Esophagus muscularis mucosa (tissue), 4 donors: ENCODE results near the gene ATF6. TPM values are rescaled to one million over a fixed set of nuclear protein-coding genes. Genes with fewer than 3 reads are reported as not detected.
"Not testable (repeated sequence)": the region's sequence is repeated elsewhere in the genome, so short reads cannot be mapped to it uniquely, and the experiment has no call there.

ENCODE experiments used
- DNase-seq: peaks from one replicate; pipeline ENCODE4 v3.0.0-alpha.2; 2017; ENCODE audit errors: extremely low spot score
- H3K27ac ChIP-seq, 4 donors: fragments of 200-600 bp; sonication (generic); replicated peaks in 1 of 4; 1 replicate in 3 of 4; 2 replicates in 1 of 4; pipeline ENCODE4 v1.5.1; 2016 to 2019; ENCODE audit warnings: mild to moderate bottlenecking in 1 of 4
- H3K27me3 ChIP-seq, 4 donors: fragments of 200-600 bp; sonication (generic); one replicate each; pipeline versions ENCODE4 v1.5.1 to v1.6.0; 2016 to 2019
- H3K36me3 ChIP-seq, 4 donors: fragments of 200-600 bp; sonication (generic); one replicate each; pipeline ENCODE4 v1.5.1; 2016 to 2019
- H3K4me1 ChIP-seq, 4 donors: fragments of 200-600 bp; sonication (generic); one replicate each; pipeline ENCODE4 v1.5.1; 2016 to 2019
- H3K4me3 ChIP-seq, 4 donors: fragments of 200-600 bp; sonication (generic); 1 replicate in 2 of 4; 2 replicates in 2 of 4; pipeline ENCODE4 v1.5.1; 2016 to 2019; ENCODE audit warnings: mild to moderate bottlenecking in 4 of 4, moderate library complexity in 1 of 4
- H3K9me3 ChIP-seq, 4 donors: fragments of 200-600 bp; sonication (generic); 1 replicate in 3 of 4; 2 replicates in 1 of 4; pipeline ENCODE4 v1.5.1; 2016 to 2019
- EP300 ChIP-seq: sonication (generic); formaldehyde crosslinking; IDR thresholded peaks from one replicate; pipeline ENCODE4 v1.6.1; 2017; ENCODE audit warnings: antibody characterized with exemption
- POLR2A ChIP-seq: fragments of 450-650 bp; IDR thresholded peaks from one replicate; pipeline ENCODE4 v1.6.1; 2017; ENCODE audit warnings: antibody characterized with exemption, moderate library complexity, mild to moderate bottlenecking, low read depth
- POLR2AphosphoS5 ChIP-seq, 2 donors: sonication (generic); formaldehyde crosslinking; IDR thresholded peaks; one replicate each; pipeline ENCODE4 v1.6.1; 2017; ENCODE audit warnings: antibody characterized with exemption in 2 of 2
- WGBS: methylation state at CpG from one replicate; pipeline ENCODE4 v1.1.5; 2018; 5-methylcytosine and 5-hydroxymethylcytosine counted together
- intact Hi-C: fragments of 100-400 bp; cut with DNase I; formaldehyde crosslinking; loops from one replicate; pipeline ENCODE4 v1.15.1; 2023
- total RNA-seq, 4 donors: library from RNA; depleted of rRNA; stranded (reverse); fragments of >200 nt; gene quantifications; one replicate each; pipeline versions ENCODE4 v1.1.0 to v1.2.1, GENCODE V29; 2016
- TF ChIP-seq, protein P1 (sequence below), 3 experiments: fragments of 200-600 bp in 2 of 3; fragments of 450-650 bp in 1 of 3; sonication (generic) in 2 of 3; IDR thresholded peaks; one replicate each; pipeline ENCODE4 v1.5.1; 2017 to 2019; ENCODE audit warnings: antibody characterized with exemption in 3 of 3, mild to moderate bottlenecking in 2 of 3, moderate library complexity in 1 of 3

ATF6 gene
- total RNA-seq, 4 donors from 2014 or later: 24.5 to 30.6 (median 27.4) TPM

DNA sequence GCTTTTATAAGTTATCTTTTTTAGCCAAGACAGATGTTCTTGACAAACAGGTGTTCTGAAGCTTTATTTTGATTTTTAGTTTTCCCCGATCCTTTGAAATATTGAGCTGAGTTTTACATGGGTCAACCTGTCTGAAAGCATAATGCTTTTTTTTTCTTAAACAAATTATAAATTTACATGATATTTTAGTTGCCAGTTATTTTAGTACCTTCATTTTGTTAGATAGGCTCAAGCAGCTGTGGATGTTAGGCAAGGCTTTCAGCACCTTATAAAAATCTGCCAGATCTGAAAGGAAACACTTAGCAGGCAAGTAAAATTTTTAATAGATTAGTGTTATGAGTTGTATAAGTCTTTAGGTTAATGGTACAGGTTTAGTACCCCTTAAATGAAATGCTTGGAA is 33.7 kb downstream of the ATF6 start:
- no peaks in the 10 kb centered on the region for H3K9me3 ChIP-seq
- H3K27ac ChIP-seq: no peak overlapping the region
- no peak overlapping the region for H3K4me3 ChIP-seq
- peaks cover 8 to 80% (median 42%) of the 10 kb centered on the region in 4 donors for H3K36me3 ChIP-seq
- intact Hi-C loops: no loop called here
- DNase-seq: no peak
- no peaks in the 10 kb centered on the region for H3K27me3 ChIP-seq
- TF ChIP-seq POLR2AphosphoS5 (IDR thresholded peaks at IDR 0.05) (no peak), EP300 (no peak), POLR2A (no peak)
- TF ChIP-seq, protein P1, sequence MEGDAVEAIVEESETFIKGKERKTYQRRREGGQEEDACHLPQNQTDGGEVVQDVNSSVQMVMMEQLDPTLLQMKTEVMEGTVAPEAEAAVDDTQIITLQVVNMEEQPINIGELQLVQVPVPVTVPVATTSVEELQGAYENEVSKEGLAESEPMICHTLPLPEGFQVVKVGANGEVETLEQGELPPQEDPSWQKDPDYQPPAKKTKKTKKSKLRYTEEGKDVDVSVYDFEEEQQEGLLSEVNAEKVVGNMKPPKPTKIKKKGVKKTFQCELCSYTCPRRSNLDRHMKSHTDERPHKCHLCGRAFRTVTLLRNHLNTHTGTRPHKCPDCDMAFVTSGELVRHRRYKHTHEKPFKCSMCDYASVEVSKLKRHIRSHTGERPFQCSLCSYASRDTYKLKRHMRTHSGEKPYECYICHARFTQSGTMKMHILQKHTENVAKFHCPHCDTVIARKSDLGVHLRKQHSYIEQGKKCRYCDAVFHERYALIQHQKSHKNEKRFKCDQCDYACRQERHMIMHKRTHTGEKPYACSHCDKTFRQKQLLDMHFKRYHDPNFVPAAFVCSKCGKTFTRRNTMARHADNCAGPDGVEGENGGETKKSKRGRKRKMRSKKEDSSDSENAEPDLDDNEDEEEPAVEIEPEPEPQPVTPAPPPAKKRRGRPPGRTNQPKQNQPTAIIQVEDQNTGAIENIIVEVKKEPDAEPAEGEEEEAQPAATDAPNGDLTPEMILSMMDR (IDR thresholded peaks at IDR 0.05): no peak
- H3K4me1 ChIP-seq: peaks cover 0 to 21% (median 20%) of the 10 kb centered on the region in 4 donors
- WGBS: 91% methylated on average over 1 of the region's 1 CpG

DNA sequence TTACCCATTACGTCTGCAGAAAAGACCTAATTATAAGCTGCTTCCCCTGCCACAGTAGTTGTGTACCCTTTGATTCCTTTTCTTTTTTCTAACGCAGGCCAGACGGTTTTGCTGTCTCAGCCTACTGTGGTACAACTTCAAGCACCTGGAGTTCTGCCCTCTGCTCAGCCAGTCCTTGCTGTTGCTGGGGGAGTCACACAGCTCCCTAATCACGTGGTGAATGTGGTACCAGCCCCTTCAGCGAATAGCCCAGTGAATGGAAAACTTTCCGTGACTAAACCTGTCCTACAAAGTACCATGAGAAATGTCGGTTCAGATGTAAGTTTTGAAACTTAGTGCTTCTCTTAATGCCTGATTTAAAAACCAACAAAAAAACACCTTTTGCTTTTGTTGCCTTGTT is 35.8 kb downstream of the ATF6 start:
- H3K4me3 ChIP-seq: no peak overlapping the region
- no peaks in the 10 kb centered on the region for H3K9me3 ChIP-seq
- H3K27me3 ChIP-seq: no peaks in the 10 kb centered on the region
- WGBS: 66% methylated on average over 7 of the region's 7 CpGs
- peaks cover 6 to 58% (median 30%) of the 10 kb centered on the region in 4 donors for H3K36me3 ChIP-seq
- no peak for TF ChIP-seq POLR2A
- peak in 1 of 2 donors; percentile 21 for TF ChIP-seq POLR2AphosphoS5 (IDR thresholded peaks at IDR 0.05)
- TF ChIP-seq, protein P1 (IDR thresholded peaks at IDR 0.05): no peak
- TF ChIP-seq EP300: no peak
- H3K4me1 ChIP-seq: peaks cover 0 to 42% (median 40%) of the 10 kb centered on the region in 4 donors
- intact Hi-C loops: no loop called here
- no peak for DNase-seq
- H3K27ac ChIP-seq: peak overlapping the region in 3 of 4 donors; percentile 2 to 4 (median 3)

DNA sequence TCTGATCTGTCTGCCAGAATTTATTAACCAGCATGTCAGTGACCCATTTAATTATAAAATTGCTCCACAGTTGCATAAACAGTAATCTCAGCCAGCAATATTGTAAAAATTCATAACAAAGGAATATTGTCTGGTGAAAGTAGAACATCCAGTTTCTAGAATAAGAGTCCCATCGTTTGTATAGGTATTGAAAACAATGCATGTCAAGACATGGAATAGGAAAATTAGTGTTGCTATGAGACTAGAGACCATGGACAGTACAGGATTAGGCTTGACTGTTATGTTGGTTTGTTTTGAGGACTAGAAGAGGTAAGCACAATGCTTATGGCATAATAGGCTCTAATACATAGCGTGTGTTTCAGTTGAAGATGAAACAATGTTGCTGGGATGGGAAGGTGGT is 37.1 kb downstream of the ATF6 start:
- TF ChIP-seq POLR2A: no peak
- no peak for TF ChIP-seq POLR2AphosphoS5 (IDR thresholded peaks at IDR 0.05)
- TF ChIP-seq, protein P1 (IDR thresholded peaks at IDR 0.05): no peak
- TF ChIP-seq EP300: no peak
- intact Hi-C loops: no loop called here
- WGBS: 71% methylated on average over 2 of the region's 2 CpGs
- Histone ChIP-seq H3K4me3 (no peak overlapping the region), H3K9me3 (no peaks in the 10 kb centered on the region), H3K27ac (peak overlapping the region in 1 of 4 donors; percentile 0), H3K4me1 (peaks cover 0 to 53% (median 49%) of the 10 kb centered on the region in 4 donors), H3K36me3 (peaks cover 0 to 46% (median 19%) of the 10 kb centered on the region in 4 donors), H3K27me3 (no peaks in the 10 kb centered on the region)
- DNase-seq: no peak

DNA sequence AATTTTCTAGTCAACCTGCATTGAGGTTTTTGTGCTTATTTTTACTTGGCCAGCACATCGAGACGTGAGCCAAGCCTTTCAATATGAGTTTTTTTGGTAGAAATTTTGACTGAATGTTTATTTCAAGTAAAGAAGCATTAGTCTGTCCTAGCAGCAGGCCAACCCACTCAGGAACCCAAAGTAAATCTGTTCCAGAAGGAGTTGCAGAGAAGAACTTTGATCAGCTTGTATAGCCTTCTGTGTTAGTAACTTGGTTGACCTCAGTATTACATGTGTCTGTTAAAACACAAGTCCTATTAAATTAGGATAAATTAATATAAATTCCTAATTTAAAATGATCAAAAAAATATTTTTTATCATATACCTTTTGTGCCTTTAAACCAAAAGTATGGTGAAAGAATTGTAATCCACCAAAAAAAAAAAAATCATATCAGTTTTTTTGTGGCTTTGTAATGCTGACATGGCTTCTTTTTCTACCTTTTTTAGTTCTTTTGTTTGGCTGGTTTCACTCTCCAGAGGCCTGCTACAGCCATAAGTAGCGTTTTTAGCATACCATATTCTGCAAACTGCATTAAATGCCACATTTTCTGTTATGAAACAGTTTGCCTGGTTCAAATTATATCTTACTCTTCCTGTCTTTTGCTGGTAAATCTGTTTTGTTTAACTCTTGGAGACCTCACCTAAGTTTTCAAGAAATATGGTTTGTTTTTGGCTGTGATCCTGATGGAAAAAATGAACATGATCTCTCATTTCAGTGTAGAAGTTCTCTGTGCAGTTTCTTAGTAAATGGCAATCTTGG is 39.5 kb downstream of the ATF6 start:
- Histone ChIP-seq H3K4me3 (no peak overlapping the region), H3K36me3 (peaks cover 6 to 40% (median 15%) of the 10 kb centered on the region in 4 donors), H3K27ac (peak overlapping the region in 2 of 4 donors; percentile 3 to 12), H3K4me1 (peaks cover 0 to 59% (median 51%) of the 10 kb centered on the region in 4 donors), H3K9me3 (no peaks in the 10 kb centered on the region), H3K27me3 (no peaks in the 10 kb centered on the region)
- intact Hi-C loops: no loop called here
- TF ChIP-seq POLR2AphosphoS5 (IDR thresholded peaks at IDR 0.05) (no peak), POLR2A (no peak), EP300 (no peak)
- TF ChIP-seq, protein P1 (IDR thresholded peaks at IDR 0.05): no peak
- WGBS: 52% methylated on average over 3 of the region's 3 CpGs
- DNase-seq: no peak

DNA sequence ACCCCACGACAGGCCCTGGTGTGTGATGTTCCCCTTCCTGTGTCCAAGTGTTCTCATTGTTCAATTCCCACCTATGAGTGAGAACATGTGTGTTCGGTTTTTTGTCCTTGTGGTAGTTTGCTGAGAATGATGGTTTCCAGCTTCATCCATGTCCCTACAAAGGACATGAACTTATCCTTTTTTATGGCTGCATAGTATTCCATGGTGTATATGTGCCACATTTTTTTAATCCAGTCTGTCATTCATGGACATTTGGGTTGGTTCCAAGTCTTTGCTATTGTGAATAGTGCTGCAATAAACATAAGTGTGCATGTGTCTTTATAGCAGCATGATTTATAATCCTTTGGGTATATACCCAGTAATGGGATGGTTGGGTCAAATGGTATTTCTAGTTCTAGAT is 43.1 kb downstream of the ATF6 start:
- DNase-seq, H3K27me3 ChIP-seq, H3K9me3 ChIP-seq, H3K4me3 ChIP-seq, H3K27ac ChIP-seq, intact Hi-C loops: not testable (repeated sequence)
- H3K4me1 ChIP-seq: peaks cover 0 to 38% (median 31%) of the 10 kb centered on the region in 4 donors
- H3K36me3 ChIP-seq: peaks cover 4 to 26% (median 15%) of the 10 kb centered on the region in 4 donors
- 95% methylated on average over 2 of the region's 2 CpGs for WGBS

DNA sequence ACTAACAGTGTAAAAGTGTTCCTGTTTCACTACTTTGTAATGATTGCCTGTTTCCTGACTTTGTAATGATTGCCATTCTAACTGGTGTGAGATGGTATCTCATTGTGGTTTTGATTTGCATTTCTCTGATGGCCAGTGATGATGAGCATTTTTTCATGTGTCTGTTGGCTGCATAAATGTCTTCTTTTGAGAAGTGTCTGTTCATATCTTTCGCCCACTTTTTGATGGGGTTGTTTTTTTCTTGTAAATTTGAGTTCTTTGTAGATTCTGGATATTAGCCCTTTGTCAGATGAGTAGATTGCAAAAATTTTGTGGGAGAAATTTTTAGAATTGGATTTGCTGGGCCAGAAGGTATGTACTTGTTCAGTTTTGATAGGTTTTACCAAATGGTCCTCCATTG is 43.5 kb downstream of the ATF6 start:
- Histone ChIP-seq H3K36me3 (peaks cover 4 to 29% (median 17%) of the 10 kb centered on the region in 4 donors), H3K4me1 (peaks cover 0 to 38% (median 31%) of the 10 kb centered on the region in 4 donors)
- H3K27me3 ChIP-seq, H3K4me3 ChIP-seq, H3K9me3 ChIP-seq, intact Hi-C loops, DNase-seq, H3K27ac ChIP-seq: not testable (repeated sequence)
- 100% methylated on average over 1 of the region's 1 CpG for WGBS
